Measurements from ENCODE around the gene RBM4. TPM values are rescaled to one million over a fixed set of nuclear protein-coding genes. Genes with fewer than 3 reads are reported as not detected.

Gene RBM4
- total and polyA plus RNA-seq, 2 donors (not counting 1 experiment from before 2014, with no cell fraction given) = 125 to 199 TPM

DNA sequence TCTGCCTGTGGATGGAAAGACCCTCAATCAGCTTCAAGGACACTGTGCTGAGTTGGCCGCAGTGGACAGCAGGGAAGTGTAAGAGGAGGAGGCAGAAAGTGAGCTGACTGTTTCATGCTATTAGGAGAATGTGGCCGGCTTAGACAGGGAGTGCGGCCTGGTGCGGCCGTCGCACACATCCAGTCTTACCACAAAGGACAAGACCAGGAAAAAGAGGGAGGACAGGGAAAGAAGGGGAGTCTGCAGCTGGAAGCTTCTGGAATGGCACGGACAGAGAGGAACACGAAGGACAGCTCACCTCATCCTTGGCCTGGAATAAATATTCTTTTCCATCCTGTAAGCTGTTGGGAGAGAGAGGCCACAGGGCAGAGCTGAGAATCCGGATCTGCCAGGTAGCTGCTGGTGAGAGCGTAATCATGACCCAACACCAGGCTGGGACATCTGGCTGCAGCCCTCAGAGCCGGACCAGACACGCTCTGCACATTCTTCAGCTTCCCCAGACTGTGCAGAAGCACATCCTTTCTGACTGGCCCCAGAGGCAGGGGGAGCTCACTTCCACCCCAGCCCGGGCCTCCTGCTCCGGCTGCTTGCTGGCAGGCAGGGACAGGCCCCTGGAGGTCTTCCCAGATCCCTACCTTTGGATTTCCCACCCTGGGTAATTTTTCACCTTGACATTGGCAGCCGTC is 47.7 kb downstream of the RBM4 start:
- H3K79me2 ChIP-seq (ENCODE audit: control insufficient read depth, insufficient read depth, low read length) = no peaks in the 10 kb centered on the region
- H3K4me3 Mint-ChIP-seq = no peak overlapping the region
- H3K9ac ChIP-seq (ENCODE audit: low read length) = no peak overlapping the region
- intact Hi-C loops (cut with micrococcal nuclease) = no loop called here
- H3K4me1 Mint-ChIP-seq = no peaks in the 10 kb centered on the region
- no peak for TF ChIP-seq EZH2 (IDR thresholded peaks at IDR 0.05; ENCODE audit: borderline replicate concordance, insufficient read depth, low read depth, low read length, poor library complexity, severe bottlenecking)
- TF ChIP-seq, protein P1, sequence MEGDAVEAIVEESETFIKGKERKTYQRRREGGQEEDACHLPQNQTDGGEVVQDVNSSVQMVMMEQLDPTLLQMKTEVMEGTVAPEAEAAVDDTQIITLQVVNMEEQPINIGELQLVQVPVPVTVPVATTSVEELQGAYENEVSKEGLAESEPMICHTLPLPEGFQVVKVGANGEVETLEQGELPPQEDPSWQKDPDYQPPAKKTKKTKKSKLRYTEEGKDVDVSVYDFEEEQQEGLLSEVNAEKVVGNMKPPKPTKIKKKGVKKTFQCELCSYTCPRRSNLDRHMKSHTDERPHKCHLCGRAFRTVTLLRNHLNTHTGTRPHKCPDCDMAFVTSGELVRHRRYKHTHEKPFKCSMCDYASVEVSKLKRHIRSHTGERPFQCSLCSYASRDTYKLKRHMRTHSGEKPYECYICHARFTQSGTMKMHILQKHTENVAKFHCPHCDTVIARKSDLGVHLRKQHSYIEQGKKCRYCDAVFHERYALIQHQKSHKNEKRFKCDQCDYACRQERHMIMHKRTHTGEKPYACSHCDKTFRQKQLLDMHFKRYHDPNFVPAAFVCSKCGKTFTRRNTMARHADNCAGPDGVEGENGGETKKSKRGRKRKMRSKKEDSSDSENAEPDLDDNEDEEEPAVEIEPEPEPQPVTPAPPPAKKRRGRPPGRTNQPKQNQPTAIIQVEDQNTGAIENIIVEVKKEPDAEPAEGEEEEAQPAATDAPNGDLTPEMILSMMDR (IDR thresholded peaks at IDR 0.05) = no peak
- ChIA-PET CTCF (interaction anchor here (0.7 to 1.4 kb wide), 2 partner anchors 9 to 108 kb away, joined by 3 to 5 read pairs; no protein-coding TSS in a partner anchor), POLR2A (no interaction called here)
- no peak overlapping the region for H3K4me2 ChIP-seq (replicated peaks; ENCODE audit: low read depth, low read length, poor library complexity, severe bottlenecking)
- no peaks in the 10 kb centered on the region for H3K27me3 ChIP-seq (replicated peaks in 1 of 4; ENCODE audit: control extremely low read depth in 1 of 4, control insufficient read depth in 3 of 4, insufficient read depth in 4 of 4, low read length in 3 of 4)
- ATAC-seq (ENCODE audit: low read depth) (no peak), DNase-seq (no peak)
- H3K27ac ChIP-seq (ENCODE audit: low read length in 2 of 2) = no peak overlapping the region
- WGBS (ENCODE audit: insufficient coverage) = 97% methylated on average over 13 of the region's 15 CpGs
- H3K4me1 ChIP-seq (ENCODE audit: control insufficient read depth in 2 of 2, insufficient read depth in 2 of 2, low read length in 2 of 2) = no peaks in the 10 kb centered on the region
- H3K4me3 ChIP-seq (ENCODE audit: control extremely low read depth in 1 of 5, extremely low read depth in 1 of 5, insufficient read depth in 1 of 5, low read depth in 2 of 5, low read length in 4 of 5) = no peak overlapping the region
- H3K9me3 Mint-ChIP-seq (ENCODE audit: insufficient read depth) = no peaks in the 10 kb centered on the region
- no peaks in the 10 kb centered on the region for H3K36me3 ChIP-seq (replicated peaks in 1 of 2; ENCODE audit: control extremely low read depth in 1 of 2, control insufficient read depth in 1 of 2, extremely low read depth in 1 of 2, insufficient read depth in 2 of 2, low read length in 1 of 2)
- H4K20me1 ChIP-seq (ENCODE audit: control insufficient read depth, insufficient read depth, low read length, poor library complexity, severe bottlenecking) = no peaks in the 10 kb centered on the region
- H3K27ac Mint-ChIP-seq = no peak overlapping the region
- H3K27me3 Mint-ChIP-seq = no peaks in the 10 kb centered on the region
- H2AFZ ChIP-seq (ENCODE audit: insufficient read depth, low read depth, low read length, poor library complexity, severe bottlenecking) = no peak overlapping the region
- H3K9me3 ChIP-seq (ENCODE audit: control extremely low read depth in 1 of 3, control insufficient read depth in 2 of 3, insufficient read depth in 1 of 3, low read length in 2 of 3) = no peaks in the 10 kb centered on the region
